ENCODE measurements around the gene UBE2QL1. TPM values are rescaled to one million over a fixed set of nuclear protein-coding genes. Genes with fewer than 3 reads are reported as not detected.

UBE2QL1 gene
- total RNA-seq, 1 experiment from 2014 or later, result 0.11 TPM

GRCh38 chr5:6407558-6408259 lies 41.0 kb upstream of the UBE2QL1 start:
- Histone ChIP-seq H4K91ac (ENCODE audit: insufficient read length, low read depth, low read length) (no peak overlapping the region), H3K56ac (ENCODE audit: insufficient read length, low read depth, low read length) (no peak overlapping the region), H2BK20ac (ENCODE audit: low read depth, low read length, poor library complexity, severe bottlenecking) (no peak overlapping the region), H4K8ac (replicated peaks; ENCODE audit: insufficient read length, low read depth, low read length) (no peak overlapping the region), H3K14ac (ENCODE audit: insufficient read depth, low read length) (no peak overlapping the region), H3T11ph (ENCODE audit: low read length) (no peak overlapping the region), H2BK120ac (ENCODE audit: low read depth, low read length, poor library complexity, severe bottlenecking) (no peak overlapping the region), H3K9me3 (ENCODE audit: control insufficient read depth, low read depth, low read length) (no peaks in the 10 kb centered on the region), H2BK15ac (ENCODE audit: low read depth, low read length) (no peak overlapping the region), H3K4me2 (ENCODE audit: insufficient read depth, insufficient read length, low read length) (no peak overlapping the region), H4K20me1 (ENCODE audit: control insufficient read depth, insufficient read depth, insufficient read length) (no peaks in the 10 kb centered on the region), H3K27ac (ENCODE audit: insufficient read length, low read depth, low read length) (no peak overlapping the region), H3K27me3 (ENCODE audit: insufficient read depth, low read length) (no peaks in the 10 kb centered on the region), H3K23me2 (ENCODE audit: insufficient read length, low read depth, low read length, poor library complexity, severe bottlenecking) (no peaks in the 10 kb centered on the region), H3K23ac (ENCODE audit: insufficient read length, low read depth, low read length) (no peak overlapping the region), H2AFZ (ENCODE audit: low read length) (no peak overlapping the region), H3K79me2 (ENCODE audit: insufficient read depth, low read length) (no peaks in the 10 kb centered on the region), H3K18ac (ENCODE audit: insufficient read length, low read depth, low read length) (no peak overlapping the region), H2BK12ac (ENCODE audit: insufficient read length, low read depth, low read length) (no peak overlapping the region), H2BK5ac (ENCODE audit: insufficient read length, low read length) (no peak overlapping the region), H3K4me1 (ENCODE audit: insufficient read depth, low read length) (no peaks in the 10 kb centered on the region), H4K5ac (ENCODE audit: insufficient read length, low read depth, low read length) (no peak overlapping the region), H2AK5ac (ENCODE audit: insufficient read length, low read length) (no peak overlapping the region), H3K9ac (ENCODE audit: extremely low read depth, insufficient read length, low read length) (no peak overlapping the region), H3K4ac (ENCODE audit: low read depth, low read length) (no peak overlapping the region), H3K79me1 (ENCODE audit: insufficient read depth, low read depth, low read length, poor library complexity, severe bottlenecking) (no peaks in the 10 kb centered on the region)
- no peaks in the 10 kb centered on the region; a peak in 1 of 7 replicates for H3K36me3 Mint-ChIP-seq (ENCODE audit: insufficient read depth in 1 of 3, low read depth in 3 of 3)
- no peak for DNase-seq
- no peak overlapping the region for H3K27ac Mint-ChIP-seq
- no peak overlapping the region for H3K4me3 Mint-ChIP-seq
- peaks cover 7% of the 10 kb centered on the region for H3K27me3 Mint-ChIP-seq (ENCODE audit: low read depth)
- no peak for TF ChIP-seq CTCF (conservative IDR thresholded peaks at IDR 0.05)
- peaks cover 0 to 3% of the 10 kb centered on the region in 2 experiments; a peak in 1 of 5 replicates for H3K9me3 Mint-ChIP-seq
- no CpG with 5 or more reads among the region's 6 CpGs for WGBS (ENCODE audit: extremely low coverage, insufficient read length, low lambda C conversion rate)
- peaks cover 4 to 9% of the 10 kb centered on the region in 2 experiments; a peak in 3 of 4 replicates for H3K4me1 Mint-ChIP-seq
